SK-N-SH treated with all-trans-retinoic acid at 6 μM for 48 hours (cell line): ENCODE data around the gene CAMK4.

Experiments used
- BACH2 ChIP-seq: fragments of 250-450 bp; sonication (Bioruptor Pico); IDR thresholded peaks from 2 replicates; pipeline ENCODE4 v1.9.0; 2021; ENCODE audit warnings: mild to moderate bottlenecking, borderline replicate concordance
- CSDC2 ChIP-seq: fragments of 250-450 bp; sonication (Bioruptor Pico); IDR thresholded peaks from 2 replicates; pipeline ENCODE4 v1.5.0; 2020; ENCODE audit warnings: mild to moderate bottlenecking, moderate library complexity
- CSRNP3 ChIP-seq: fragments of 250-450 bp; sonication (Bioruptor Pico); IDR thresholded peaks from 2 replicates; pipeline ENCODE4 v1.5.1; 2021; ENCODE audit warnings: mild to moderate bottlenecking, moderate library complexity
- ESRRG ChIP-seq: fragments of 250-450 bp; sonication (Bioruptor Pico); IDR thresholded peaks from 2 replicates; pipeline ENCODE4 v1.6.1; 2021; ENCODE audit warnings: mild to moderate bottlenecking
- RARB ChIP-seq: fragments of 250-450 bp; sonication (Bioruptor Pico); IDR thresholded peaks from 2 replicates; pipeline ENCODE4 v1.8.0; 2021; ENCODE audit warnings: mild to moderate bottlenecking, moderate library complexity
- TOX ChIP-seq: fragments of 250-450 bp; sonication (Bioruptor Pico); IDR thresholded peaks from 2 replicates; pipeline ENCODE4 v1.8.0; 2021; ENCODE audit warnings: mild to moderate bottlenecking, moderate library complexity, borderline replicate concordance
- ZFP30 ChIP-seq: fragments of 450-650 bp; formaldehyde crosslinking; IDR thresholded peaks from 2 replicates; pipeline ENCODE4 v1.5.0; 2022; ENCODE audit warnings: mild to moderate bottlenecking, moderate library complexity
- TF ChIP-seq, protein P1 (sequence below): fragments of 250-450 bp; sonication (Bioruptor Pico); IDR thresholded peaks from 2 replicates; pipeline ENCODE4 v1.8.0; 2021; ENCODE audit warnings: low read depth, mild to moderate bottlenecking, moderate library complexity, borderline replicate concordance
- TF ChIP-seq, protein P2 (sequence below): fragments of 250-450 bp; sonication (Bioruptor Pico); IDR thresholded peaks from 2 replicates; pipeline ENCODE4 v1.8.0; 2020; ENCODE audit warnings: mild to moderate bottlenecking, moderate library complexity, borderline replicate concordance
- TF ChIP-seq, protein P3 (sequence below): fragments of 250-450 bp; sonication (Bioruptor Pico); IDR thresholded peaks from 2 replicates; pipeline ENCODE4 v1.5.1; 2020; ENCODE audit warnings: low read depth, mild to moderate bottlenecking, moderate library complexity

- TF ChIP-seq, protein P1, sequence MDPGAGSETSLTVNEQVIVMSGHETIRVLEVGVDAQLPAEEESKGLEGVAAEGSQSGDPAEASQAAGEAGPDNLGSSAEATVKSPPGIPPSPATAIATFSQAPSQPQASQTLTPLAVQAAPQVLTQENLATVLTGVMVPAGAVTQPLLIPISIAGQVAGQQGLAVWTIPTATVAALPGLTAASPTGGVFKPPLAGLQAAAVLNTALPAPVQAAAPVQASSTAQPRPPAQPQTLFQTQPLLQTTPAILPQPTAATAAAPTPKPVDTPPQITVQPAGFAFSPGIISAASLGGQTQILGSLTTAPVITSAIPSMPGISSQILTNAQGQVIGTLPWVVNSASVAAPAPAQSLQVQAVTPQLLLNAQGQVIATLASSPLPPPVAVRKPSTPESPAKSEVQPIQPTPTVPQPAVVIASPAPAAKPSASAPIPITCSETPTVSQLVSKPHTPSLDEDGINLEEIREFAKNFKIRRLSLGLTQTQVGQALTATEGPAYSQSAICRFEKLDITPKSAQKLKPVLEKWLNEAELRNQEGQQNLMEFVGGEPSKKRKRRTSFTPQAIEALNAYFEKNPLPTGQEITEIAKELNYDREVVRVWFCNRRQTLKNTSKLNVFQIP (CRISPR knock-in tag) = no peak
- TF ChIP-seq CSDC2 (CRISPR knock-in tag) = no peak
- no peak for TF ChIP-seq RARB (CRISPR knock-in tag)
- TF ChIP-seq ZFP30 = no peak
- no peak for TF ChIP-seq CSRNP3
- TF ChIP-seq, protein P2, sequence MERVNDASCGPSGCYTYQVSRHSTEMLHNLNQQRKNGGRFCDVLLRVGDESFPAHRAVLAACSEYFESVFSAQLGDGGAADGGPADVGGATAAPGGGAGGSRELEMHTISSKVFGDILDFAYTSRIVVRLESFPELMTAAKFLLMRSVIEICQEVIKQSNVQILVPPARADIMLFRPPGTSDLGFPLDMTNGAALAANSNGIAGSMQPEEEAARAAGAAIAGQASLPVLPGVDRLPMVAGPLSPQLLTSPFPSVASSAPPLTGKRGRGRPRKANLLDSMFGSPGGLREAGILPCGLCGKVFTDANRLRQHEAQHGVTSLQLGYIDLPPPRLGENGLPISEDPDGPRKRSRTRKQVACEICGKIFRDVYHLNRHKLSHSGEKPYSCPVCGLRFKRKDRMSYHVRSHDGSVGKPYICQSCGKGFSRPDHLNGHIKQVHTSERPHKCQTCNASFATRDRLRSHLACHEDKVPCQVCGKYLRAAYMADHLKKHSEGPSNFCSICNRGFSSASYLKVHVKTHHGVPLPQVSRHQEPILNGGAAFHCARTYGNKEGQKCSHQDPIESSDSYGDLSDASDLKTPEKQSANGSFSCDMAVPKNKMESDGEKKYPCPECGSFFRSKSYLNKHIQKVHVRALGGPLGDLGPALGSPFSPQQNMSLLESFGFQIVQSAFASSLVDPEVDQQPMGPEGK = no peak
- no peak for TF ChIP-seq BACH2 (CRISPR knock-in tag)
- no peak for TF ChIP-seq ESRRG
- TF ChIP-seq, protein P3, sequence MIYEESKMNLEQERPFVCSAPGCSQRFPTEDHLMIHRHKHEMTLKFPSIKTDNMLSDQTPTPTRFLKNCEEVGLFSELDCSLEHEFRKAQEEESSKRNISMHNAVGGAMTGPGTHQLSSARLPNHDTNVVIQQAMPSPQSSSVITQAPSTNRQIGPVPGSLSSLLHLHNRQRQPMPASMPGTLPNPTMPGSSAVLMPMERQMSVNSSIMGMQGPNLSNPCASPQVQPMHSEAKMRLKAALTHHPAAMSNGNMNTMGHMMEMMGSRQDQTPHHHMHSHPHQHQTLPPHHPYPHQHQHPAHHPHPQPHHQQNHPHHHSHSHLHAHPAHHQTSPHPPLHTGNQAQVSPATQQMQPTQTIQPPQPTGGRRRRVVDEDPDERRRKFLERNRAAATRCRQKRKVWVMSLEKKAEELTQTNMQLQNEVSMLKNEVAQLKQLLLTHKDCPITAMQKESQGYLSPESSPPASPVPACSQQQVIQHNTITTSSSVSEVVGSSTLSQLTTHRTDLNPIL (CRISPR knock-in tag) = no peak
- TF ChIP-seq TOX (CRISPR knock-in tag) = no peak
Observed at GRCh38 chr5:111229221-111229835, 5.1 kb downstream of the CAMK4 start.
